Measurements from ENCODE around the gene POLR3H. TPM values are rescaled to one million over a fixed set of nuclear protein-coding genes. Genes with fewer than 3 reads are reported as not detected.

The POLR3H gene
- total RNA-seq, 1 donor, result 28.1 TPM

DNA sequence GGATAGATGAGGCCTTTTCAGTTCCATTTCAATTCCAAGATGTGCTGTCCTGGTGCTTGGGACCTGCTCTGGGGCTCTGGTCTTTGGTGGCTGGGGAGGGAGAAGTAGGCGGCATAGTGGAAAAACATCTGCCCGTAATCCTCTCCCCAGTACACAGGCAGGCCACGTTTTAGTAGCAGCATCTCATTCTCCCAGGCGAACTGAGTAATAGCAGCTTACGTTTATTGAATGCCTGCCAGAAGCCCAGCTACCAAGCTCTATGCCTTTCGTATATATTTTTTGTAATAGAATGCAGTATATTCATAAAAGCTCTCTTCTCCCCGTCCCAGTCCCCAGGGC lies 63.9 kb downstream of the POLR3H start:
- DNase-seq (ENCODE audit: low read depth), result peak; percentile 77
- TF ChIP-seq, protein P1, sequence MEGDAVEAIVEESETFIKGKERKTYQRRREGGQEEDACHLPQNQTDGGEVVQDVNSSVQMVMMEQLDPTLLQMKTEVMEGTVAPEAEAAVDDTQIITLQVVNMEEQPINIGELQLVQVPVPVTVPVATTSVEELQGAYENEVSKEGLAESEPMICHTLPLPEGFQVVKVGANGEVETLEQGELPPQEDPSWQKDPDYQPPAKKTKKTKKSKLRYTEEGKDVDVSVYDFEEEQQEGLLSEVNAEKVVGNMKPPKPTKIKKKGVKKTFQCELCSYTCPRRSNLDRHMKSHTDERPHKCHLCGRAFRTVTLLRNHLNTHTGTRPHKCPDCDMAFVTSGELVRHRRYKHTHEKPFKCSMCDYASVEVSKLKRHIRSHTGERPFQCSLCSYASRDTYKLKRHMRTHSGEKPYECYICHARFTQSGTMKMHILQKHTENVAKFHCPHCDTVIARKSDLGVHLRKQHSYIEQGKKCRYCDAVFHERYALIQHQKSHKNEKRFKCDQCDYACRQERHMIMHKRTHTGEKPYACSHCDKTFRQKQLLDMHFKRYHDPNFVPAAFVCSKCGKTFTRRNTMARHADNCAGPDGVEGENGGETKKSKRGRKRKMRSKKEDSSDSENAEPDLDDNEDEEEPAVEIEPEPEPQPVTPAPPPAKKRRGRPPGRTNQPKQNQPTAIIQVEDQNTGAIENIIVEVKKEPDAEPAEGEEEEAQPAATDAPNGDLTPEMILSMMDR (IDR thresholded peaks at IDR 0.05; ENCODE audit: insufficient read depth, low read depth, low read length), result no peak
- H3K4me3 ChIP-seq (ENCODE audit: low read depth, low read length), result no peak overlapping the region

DNA sequence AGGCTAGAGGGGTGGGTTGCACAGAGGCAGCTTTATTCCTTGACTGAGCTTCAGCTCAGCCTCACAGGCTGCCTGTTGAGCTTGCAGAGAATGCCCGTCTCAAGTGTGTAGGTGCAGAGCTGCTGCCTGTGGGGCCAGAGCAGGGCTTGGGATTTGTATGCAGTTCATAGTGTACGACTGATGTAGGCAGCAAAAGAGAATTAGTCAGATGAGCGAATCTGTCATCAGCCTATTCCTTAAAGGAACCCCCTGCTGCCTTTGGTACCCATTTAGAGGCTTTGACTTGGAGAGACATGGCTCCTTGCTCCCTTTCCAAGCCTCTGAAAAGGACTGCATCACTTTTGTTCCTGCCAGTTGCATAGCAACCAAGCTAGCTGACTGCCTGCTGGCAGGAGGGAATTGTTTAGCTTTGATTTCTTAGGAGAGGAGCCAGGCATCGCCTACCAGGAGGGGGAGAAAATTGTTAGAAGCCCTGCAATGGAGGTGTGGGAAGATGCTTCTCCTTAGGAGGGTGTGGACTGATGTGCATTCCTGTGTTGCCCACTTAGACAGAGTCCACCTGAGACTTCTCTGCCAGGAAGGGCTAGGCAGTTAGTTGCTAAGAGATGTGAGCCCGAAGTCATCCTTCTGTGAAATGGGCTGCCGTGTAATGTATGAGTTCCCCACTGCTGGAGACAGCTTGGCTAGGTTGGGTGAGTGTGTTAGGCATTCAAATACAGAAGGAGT lies 64.4 kb downstream of the POLR3H start:
- DNase-seq (ENCODE audit: low read depth), result no peak
- no peak overlapping the region for H3K4me3 ChIP-seq (ENCODE audit: low read depth, low read length)
- TF ChIP-seq, protein P1 (IDR thresholded peaks at IDR 0.05; ENCODE audit: insufficient read depth, low read depth, low read length), result no peak

DNA sequence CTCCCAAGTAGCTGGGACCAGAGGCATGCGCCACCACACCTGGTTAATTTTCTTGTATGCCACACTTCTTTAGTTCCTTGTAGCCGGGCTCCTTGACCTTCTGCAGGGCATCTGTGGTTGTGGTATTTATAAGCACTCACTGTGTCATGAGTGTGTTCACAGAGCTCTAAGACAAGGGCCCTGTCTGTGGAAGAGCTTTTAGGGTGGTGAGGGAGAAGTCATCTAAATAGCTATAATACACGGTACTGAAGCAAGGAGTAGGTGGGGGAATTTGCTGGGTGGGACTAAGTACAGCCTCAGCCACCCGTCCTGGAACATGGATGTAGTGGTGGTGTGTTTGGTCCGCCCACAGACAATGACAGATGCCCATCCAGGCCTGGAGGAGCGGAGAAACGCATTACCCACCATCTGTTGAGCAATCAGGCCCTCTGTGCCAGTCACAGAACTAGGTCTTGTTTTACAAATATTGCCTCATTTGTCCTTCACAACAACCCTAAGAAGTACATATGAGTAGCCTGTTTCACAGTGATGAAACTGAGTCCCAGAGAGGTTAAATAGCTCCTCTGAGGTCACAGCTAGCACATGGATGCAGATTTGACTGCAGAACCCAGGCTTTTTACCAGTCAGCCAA lies 65.3 kb downstream of the POLR3H start:
- TF ChIP-seq, protein P1 (IDR thresholded peaks at IDR 0.05; ENCODE audit: insufficient read depth, low read depth, low read length), result no peak
- H3K4me3 ChIP-seq (ENCODE audit: low read depth, low read length), result no peak overlapping the region
- DNase-seq (ENCODE audit: low read depth), result peak; percentile 44

DNA sequence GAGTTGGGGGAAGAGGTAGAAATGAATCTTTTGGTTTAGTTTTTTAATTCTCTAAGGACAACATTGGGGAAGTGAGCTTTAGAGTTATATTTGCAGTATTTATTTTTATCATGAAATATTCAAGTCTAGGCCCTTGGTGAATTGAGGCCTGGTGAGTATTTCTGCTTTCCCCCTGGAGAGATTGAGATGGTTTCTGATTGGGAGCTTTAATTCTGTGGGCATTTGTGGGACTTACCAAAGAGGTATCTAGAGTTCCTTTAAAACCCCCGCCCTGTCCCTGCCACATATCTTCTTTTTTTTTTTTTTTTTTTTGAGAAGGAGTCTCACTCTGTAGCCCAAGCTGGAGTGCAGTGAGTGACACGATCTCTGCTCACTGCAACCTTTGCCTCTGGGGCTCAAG lies 65.8 kb downstream of the POLR3H start:
- TF ChIP-seq, protein P1 (IDR thresholded peaks at IDR 0.05; ENCODE audit: insufficient read depth, low read depth, low read length), result no peak
- no peak for DNase-seq (ENCODE audit: low read depth)
- H3K4me3 ChIP-seq (ENCODE audit: low read depth, low read length), result no peak overlapping the region

Other genes starting within 250 kb of the POLR3H start
- gene ZC3H7B, start 242.9 kb downstream of the POLR3H start, total RNA-seq, result 68.0 and 80.3 TPM in 2 replicates
- gene TEF, start 162.5 kb downstream of the POLR3H start, total RNA-seq, result 7.7 and 8.6 TPM in 2 replicates
- 23.2 and 35.4 TPM in 2 replicates for gene TOB2, start 97.7 kb downstream of the POLR3H start, total RNA-seq
- 38.0 and 51.0 TPM in 2 replicates for gene PHF5A, start 75.8 kb downstream of the POLR3H start, total RNA-seq
- 50.6 and 69.1 TPM in 2 replicates for gene ACO2, start 75.4 kb downstream of the POLR3H start, total RNA-seq
- 1.9 and 2.2 TPM in 2 replicates for gene CSDC2, start 16.5 kb upstream of the POLR3H start, total RNA-seq
- gene PMM1, start 45.4 kb upstream of the POLR3H start, total RNA-seq, result 13.8 and 21.6 TPM in 2 replicates
- 23.5 and 27.6 TPM in 2 replicates for gene DESI1, start 76.6 kb upstream of the POLR3H start, total RNA-seq
- 302 and 350 TPM in 2 replicates for gene XRCC6, start 76.8 kb upstream of the POLR3H start, total RNA-seq
- gene SNU13, start 144.4 kb upstream of the POLR3H start, total RNA-seq, result 65.4 and 73.8 TPM in 2 replicates
- gene MEI1, start 155.0 kb upstream of the POLR3H start, total RNA-seq, result 1.3 and 2.2 TPM in 2 replicates